Forelimb muscle (tissue), 1 donor: ENCODE data around the gene MYO3B. TPM values are rescaled to one million over a fixed set of nuclear protein-coding genes. Genes with fewer than 3 reads are reported as not detected.
"Not testable (repeated sequence)": the region's sequence is repeated elsewhere in the genome, so short reads cannot be mapped to it uniquely, and the experiment has no call there.

Experiments used
- DNase-seq: peaks from one replicate; pipeline ENCODE4 v3.0.0-alpha.2; 2013; ENCODE audit warnings: low read depth
- polyA plus RNA-seq: library from polyadenylated mRNA; unstranded; fragments of 120-200 nt; gene quantifications from one replicate; pipeline ENCODE4 v1.2.1, GENCODE V29; 2013; ENCODE audit not compliant: insufficient read length

MYO3B gene
- polyA plus RNA-seq, 1 donor: 0.10 TPM

GRCh38 chr2:170339750-170340692 lies 162.1 kb downstream of the MYO3B start:
- no peak for DNase-seq

GRCh38 chr2:170340693-170341068 lies 162.7 kb downstream of the MYO3B start:
- no peak for DNase-seq

- no peak for DNase-seq
These were observed 164.0 kb downstream of the MYO3B start for GRCh38 chr2:170341684-170342623.

- no peak for DNase-seq
These were observed 166.9 kb downstream of the MYO3B start for GRCh38 chr2:170344663-170345346.

GRCh38 chr2:170345607-170346006 lies 167.7 kb downstream of the MYO3B start:
- no peak for DNase-seq

GRCh38 chr2:170349269-170349668 lies 171.3 kb downstream of the MYO3B start:
- not testable (repeated sequence) for DNase-seq

GRCh38 chr2:170350929-170351826 lies 173.2 kb downstream of the MYO3B start:
- DNase-seq: no peak

GRCh38 chr2:170353723-170354122 lies 175.8 kb downstream of the MYO3B start:
- no peak for DNase-seq

- no peak for DNase-seq
These were observed 176.4 kb downstream of the MYO3B start for GRCh38 chr2:170354388-170354787.

- DNase-seq: no peak
These were observed 177.2 kb downstream of the MYO3B start for GRCh38 chr2:170354855-170355780.

GRCh38 chr2:170359466-170359865 lies 181.5 kb downstream of the MYO3B start:
- no peak for DNase-seq

- no peak for DNase-seq
These were observed 182.7 kb downstream of the MYO3B start for GRCh38 chr2:170360546-170361089.

GRCh38 chr2:170361090-170361936 lies 183.4 kb downstream of the MYO3B start:
- DNase-seq: no peak

GRCh38 chr2:170362313-170362870 lies 184.4 kb downstream of the MYO3B start:
- DNase-seq: no peak

- no peak for DNase-seq
These were observed 185.1 kb downstream of the MYO3B start for GRCh38 chr2:170362871-170363631.

- no peak for DNase-seq
These were observed 187.1 kb downstream of the MYO3B start for GRCh38 chr2:170365003-170365402.

GRCh38 chr2:170365686-170366085 lies 187.7 kb downstream of the MYO3B start:
- no peak for DNase-seq
